ENCODE results near the gene CCDC12. TPM values are rescaled to one million over a fixed set of nuclear protein-coding genes. Genes with fewer than 3 reads are reported as not detected.

Gene CCDC12
- polyA plus RNA-seq, 1 of the 3 experiments (the other 2 are of a cell fraction): 105 TPM

GRCh38 chr3:46978985-46979944, 2.7 kb upstream of the CCDC12 start, which contains the start of gene NBEAL2 (continued):
- TF ChIP-seq, protein P1, sequence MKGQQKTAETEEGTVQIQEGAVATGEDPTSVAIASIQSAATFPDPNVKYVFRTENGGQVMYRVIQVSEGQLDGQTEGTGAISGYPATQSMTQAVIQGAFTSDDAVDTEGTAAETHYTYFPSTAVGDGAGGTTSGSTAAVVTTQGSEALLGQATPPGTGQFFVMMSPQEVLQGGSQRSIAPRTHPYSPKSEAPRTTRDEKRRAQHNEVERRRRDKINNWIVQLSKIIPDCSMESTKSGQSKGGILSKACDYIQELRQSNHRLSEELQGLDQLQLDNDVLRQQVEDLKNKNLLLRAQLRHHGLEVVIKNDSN (IDR thresholded peaks at IDR 0.05; ENCODE audit: borderline replicate concordance, low read depth): no peak
- TF ChIP-seq SIN3A (IDR thresholded peaks at IDR 0.05; ENCODE audit: borderline replicate concordance, low read depth, low read length): peak; percentile 37; the same call in 1 of the 2 replicates
- 0 out of 2 replicates have a peak, but pooled peaks have one; percentile 22 for TF ChIP-seq REST (IDR thresholded peaks at IDR 0.05; ENCODE audit: low read depth, low read length)
- TF ChIP-seq RCOR1 (IDR thresholded peaks at IDR 0.05; ENCODE audit: low read length): no peak
- TF ChIP-seq TCF12 (IDR thresholded peaks at IDR 0.05): no peak
- TF ChIP-seq RXRA (IDR thresholded peaks at IDR 0.05; ENCODE audit: borderline replicate concordance, low read depth): no peak
- TF ChIP-seq MEF2A (IDR thresholded peaks at IDR 0.05; ENCODE audit: borderline replicate concordance, low read depth): no peak
- no peak for TF ChIP-seq TEAD4 (IDR thresholded peaks at IDR 0.05; ENCODE audit: borderline replicate concordance, insufficient read depth)

GRCh38 chr3:46978381-46978780, 1.8 kb upstream of the CCDC12 start:
- Histone ChIP-seq H3F3A (replicated peaks; ENCODE audit: insufficient read depth) (no peaks in the 10 kb centered on the region), H3K36me3 (replicated peaks in 1 of 2; ENCODE audit: control insufficient read depth in 1 of 2, insufficient read depth in 2 of 2, low read length in 1 of 2) (peaks cover 0 to 4% of the 10 kb centered on the region in 2 experiments), H3K4me3 (ENCODE audit: low read depth in 2 of 2, low read length in 1 of 2) (no peak overlapping the region), H3K79me2 (ENCODE audit: insufficient read depth) (peaks cover 33% of the 10 kb centered on the region), H3K4me1 (ENCODE audit: control insufficient read depth in 1 of 2, insufficient read depth in 2 of 2, low read depth in 1 of 2, low read length in 1 of 2) (peaks cover 3 to 19% of the 10 kb centered on the region in 2 experiments; a peak in 1 of 4 replicates), H3K27ac (ENCODE audit: low read depth in 2 of 2, low read length in 1 of 2) (no peak overlapping the region), H3K27me3 (ENCODE audit: insufficient read depth) (no peaks in the 10 kb centered on the region), H4K20me1 (ENCODE audit: insufficient read depth) (peaks cover 27% of the 10 kb centered on the region), H2AFZ (ENCODE audit: low read depth) (no peak overlapping the region), H3K9ac (no peak overlapping the region), H3K9me3 (no peaks in the 10 kb centered on the region), H3K9me2 (no peaks in the 10 kb centered on the region), H3K4me2 (peak overlapping the region; percentile 87; the same call in 1 of the 2 replicates)
- ChIA-PET POLR2A (interaction anchor here (1.1 kb wide), 2 partner anchors 42 to 69 kb away, joined by 3 read pairs; no protein-coding TSS in a partner anchor), CTCF (interaction anchor here (1.0 to 6.8 kb wide), 3 partner anchors 43 to 56 kb away, joined by 5 to 29 read pairs (median 5); no protein-coding TSS in a partner anchor)
- WGBS (ENCODE audit: low lambda C conversion rate): 85% methylated on average over 7 of the region's 9 CpGs
- DNase-seq: no peak
- TF ChIP-seq GATA2 (CRISPR knock-in tag; IDR thresholded peaks at IDR 0.05) (no peak), EP300 (IDR thresholded peaks at IDR 0.05; ENCODE audit: borderline replicate concordance in 1 of 2, low read depth in 1 of 2, low read length in 1 of 2) (no peak), FOXJ3 (CRISPR knock-in tag; IDR thresholded peaks at IDR 0.05) (no peak), SMC3 (IDR thresholded peaks at IDR 0.05; ENCODE audit: low read depth, low read length) (no peak), TAF1 (IDR thresholded peaks at IDR 0.05; ENCODE audit: borderline replicate concordance, low read depth, low read length) (no peak), RAD21 (IDR thresholded peaks at IDR 0.05; ENCODE audit: low read length) (no peak), NRF1 (IDR thresholded peaks at IDR 0.05; ENCODE audit: low read depth, low read length) (no peak), RXRA (IDR thresholded peaks at IDR 0.05; ENCODE audit: borderline replicate concordance, low read depth) (no peak), MEF2A (IDR thresholded peaks at IDR 0.05; ENCODE audit: borderline replicate concordance, low read depth) (no peak), MXI1 (IDR thresholded peaks at IDR 0.05; ENCODE audit: low read depth, low read length) (no peak), EZH2phosphoT487 (IDR thresholded peaks at IDR 0.05; ENCODE audit: borderline replicate concordance, low read depth) (no peak), POLR2AphosphoS5 (IDR thresholded peaks at IDR 0.05; ENCODE audit: low read depth, low read length) (no peak), NFIC (IDR thresholded peaks at IDR 0.05; ENCODE audit: borderline replicate concordance) (no peak), MAX (IDR thresholded peaks at IDR 0.05; ENCODE audit: low read depth) (no peak), RCOR1 (IDR thresholded peaks at IDR 0.05; ENCODE audit: low read length) (no peak)
- TF ChIP-seq, protein P2, sequence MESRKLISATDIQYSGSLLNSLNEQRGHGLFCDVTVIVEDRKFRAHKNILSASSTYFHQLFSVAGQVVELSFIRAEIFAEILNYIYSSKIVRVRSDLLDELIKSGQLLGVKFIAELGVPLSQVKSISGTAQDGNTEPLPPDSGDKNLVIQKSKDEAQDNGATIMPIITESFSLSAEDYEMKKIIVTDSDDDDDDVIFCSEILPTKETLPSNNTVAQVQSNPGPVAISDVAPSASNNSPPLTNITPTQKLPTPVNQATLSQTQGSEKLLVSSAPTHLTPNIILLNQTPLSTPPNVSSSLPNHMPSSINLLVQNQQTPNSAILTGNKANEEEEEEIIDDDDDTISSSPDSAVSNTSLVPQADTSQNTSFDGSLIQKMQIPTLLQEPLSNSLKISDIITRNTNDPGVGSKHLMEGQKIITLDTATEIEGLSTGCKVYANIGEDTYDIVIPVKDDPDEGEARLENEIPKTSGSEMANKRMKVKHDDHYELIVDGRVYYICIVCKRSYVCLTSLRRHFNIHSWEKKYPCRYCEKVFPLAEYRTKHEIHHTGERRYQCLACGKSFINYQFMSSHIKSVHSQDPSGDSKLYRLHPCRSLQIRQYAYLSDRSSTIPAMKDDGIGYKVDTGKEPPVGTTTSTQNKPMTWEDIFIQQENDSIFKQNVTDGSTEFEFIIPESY (IDR thresholded peaks at IDR 0.05; ENCODE audit: borderline replicate concordance, low read depth): no peak
- TF ChIP-seq, protein P1 (IDR thresholded peaks at IDR 0.05; ENCODE audit: borderline replicate concordance, low read depth): no peak

Measured in SK-N-SH (cell line).